ENCODE measurements around the gene WASHC4.

The WASHC4 gene

DNA sequence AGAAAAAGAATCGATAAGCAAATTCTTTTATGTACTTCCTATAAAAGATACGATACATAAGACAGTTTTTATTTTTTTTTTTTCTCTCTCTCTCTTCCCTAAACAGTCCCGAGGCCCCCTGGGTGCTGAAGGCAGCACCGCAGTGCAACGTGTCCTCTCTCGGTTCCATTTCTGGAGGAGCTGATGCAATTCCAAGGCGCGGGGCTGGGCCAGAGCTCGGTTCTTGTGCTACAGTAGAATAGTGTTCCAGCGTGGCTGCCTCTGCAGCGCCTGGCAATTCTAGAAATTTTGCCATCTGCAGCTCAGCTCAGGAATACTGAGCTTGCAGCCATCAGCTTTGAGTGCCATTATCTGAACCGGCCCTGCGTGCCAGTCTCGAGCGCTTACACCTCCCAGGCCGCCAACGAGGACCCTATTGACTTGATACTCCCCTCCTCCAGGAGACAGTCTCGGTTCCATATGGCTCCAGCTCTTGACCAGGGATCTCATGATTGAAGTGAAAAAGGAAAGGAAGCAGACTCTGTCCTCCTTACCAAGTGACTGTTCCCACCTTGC, 23.9 kb upstream of the WASHC4 start:
- peak overlapping the region; percentile 60 for H3K27ac ChIP-seq
- H2AFZ ChIP-seq (ENCODE audit: low read depth): peak overlapping the region; percentile 73
- peaks cover 6% of the 10 kb centered on the region; the same call in 1 of the 2 replicates for H3K79me2 ChIP-seq (ENCODE audit: insufficient read depth, low read depth)
- no peaks in the 10 kb centered on the region for H4K20me1 ChIP-seq (ENCODE audit: insufficient read depth)
- H3K4me2 ChIP-seq: peak overlapping the region; percentile 84
- peaks cover 12% of the 10 kb centered on the region for H3K4me1 ChIP-seq (ENCODE audit: low read depth, poor library complexity, severe bottlenecking)
- TF ChIP-seq, protein P1, sequence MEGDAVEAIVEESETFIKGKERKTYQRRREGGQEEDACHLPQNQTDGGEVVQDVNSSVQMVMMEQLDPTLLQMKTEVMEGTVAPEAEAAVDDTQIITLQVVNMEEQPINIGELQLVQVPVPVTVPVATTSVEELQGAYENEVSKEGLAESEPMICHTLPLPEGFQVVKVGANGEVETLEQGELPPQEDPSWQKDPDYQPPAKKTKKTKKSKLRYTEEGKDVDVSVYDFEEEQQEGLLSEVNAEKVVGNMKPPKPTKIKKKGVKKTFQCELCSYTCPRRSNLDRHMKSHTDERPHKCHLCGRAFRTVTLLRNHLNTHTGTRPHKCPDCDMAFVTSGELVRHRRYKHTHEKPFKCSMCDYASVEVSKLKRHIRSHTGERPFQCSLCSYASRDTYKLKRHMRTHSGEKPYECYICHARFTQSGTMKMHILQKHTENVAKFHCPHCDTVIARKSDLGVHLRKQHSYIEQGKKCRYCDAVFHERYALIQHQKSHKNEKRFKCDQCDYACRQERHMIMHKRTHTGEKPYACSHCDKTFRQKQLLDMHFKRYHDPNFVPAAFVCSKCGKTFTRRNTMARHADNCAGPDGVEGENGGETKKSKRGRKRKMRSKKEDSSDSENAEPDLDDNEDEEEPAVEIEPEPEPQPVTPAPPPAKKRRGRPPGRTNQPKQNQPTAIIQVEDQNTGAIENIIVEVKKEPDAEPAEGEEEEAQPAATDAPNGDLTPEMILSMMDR (conservative IDR thresholded peaks at IDR 0.05; ENCODE audit: low read depth, low read length): no peak
- H3K27me3 ChIP-seq (ENCODE audit: insufficient read depth, low read depth): no peaks in the 10 kb centered on the region
- H3K4me3 ChIP-seq (IDR thresholded peaks at IDR 0.05; ENCODE audit: insufficient read depth, low read depth, low read length): peak overlapping the region; percentile 34
- H3K36me3 ChIP-seq (ENCODE audit: insufficient read depth): no peaks in the 10 kb centered on the region
- peak overlapping the region; percentile 81 for H3K9ac ChIP-seq

DNA sequence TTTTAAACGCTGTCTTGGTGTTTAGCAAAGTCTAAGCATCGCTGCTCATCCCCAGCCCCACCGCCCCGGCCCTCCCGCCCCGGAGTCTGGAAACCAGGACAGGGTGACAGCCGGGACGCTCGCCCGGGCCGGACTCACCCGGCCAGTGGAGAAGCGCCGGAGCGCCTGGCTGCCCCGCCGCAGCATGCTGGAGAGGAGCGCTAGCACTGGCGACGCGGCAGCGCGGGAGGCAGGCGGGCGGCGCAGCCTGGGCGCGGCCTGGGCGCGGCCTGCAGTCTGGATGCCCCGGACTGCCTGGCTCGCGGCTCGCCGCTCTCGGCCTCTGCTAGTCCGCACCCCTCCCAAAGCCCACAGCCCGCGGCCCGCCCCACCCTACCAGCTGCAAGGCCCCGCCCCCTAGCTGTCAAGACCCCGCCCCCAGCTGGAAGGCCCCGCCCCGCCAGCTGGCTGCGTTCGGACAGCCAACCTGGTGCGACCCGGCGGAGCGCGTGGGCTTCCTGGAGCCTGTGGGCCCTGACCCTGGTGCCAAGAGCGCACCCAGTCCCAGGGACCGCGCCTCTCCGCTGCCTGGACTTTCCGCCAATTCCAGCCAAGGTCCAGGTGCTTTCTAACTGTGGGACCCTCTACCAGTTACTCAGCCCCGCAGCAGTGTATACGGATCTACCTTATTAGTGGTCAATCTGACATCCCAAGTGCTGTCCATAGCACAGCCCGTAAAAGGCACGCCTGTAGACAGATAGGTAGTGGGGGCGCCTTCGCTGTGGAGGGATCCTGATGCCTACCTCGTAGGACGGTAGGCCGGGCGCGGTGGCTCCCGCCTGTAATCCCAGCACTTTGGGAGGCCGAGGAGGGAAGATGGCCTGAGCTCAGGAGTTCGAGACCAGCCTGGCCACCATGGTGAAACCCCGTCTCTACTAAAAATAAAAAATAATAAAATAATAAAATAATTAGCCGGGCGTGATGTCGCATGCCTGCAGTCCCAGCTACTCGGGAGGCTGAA, 23.0 kb upstream of the WASHC4 start, which contains the start of gene ALDH1L2:
Gene ALDH1L2 (minus strand): TSS at position 208 of the 1,000 bp plus-strand sequence. CDS start 22 bp downstream, at position 186.
- Histone ChIP-seq H2AFZ (ENCODE audit: low read depth) (peak within 1 kb of the TSS; percentile 73), H3K4me1 (ENCODE audit: low read depth, poor library complexity, severe bottlenecking) (peaks cover 12% of the 10 kb centered on the region), H3K27me3 (ENCODE audit: insufficient read depth, low read depth) (no peaks in the 10 kb centered on the region), H3K27ac (peak within 1 kb of the TSS; percentile 60), H3K36me3 (ENCODE audit: insufficient read depth) (no peaks in the 10 kb centered on the region), H4K20me1 (ENCODE audit: insufficient read depth) (no peaks in the 10 kb centered on the region), H3K4me3 (IDR thresholded peaks at IDR 0.05; ENCODE audit: insufficient read depth, low read depth, low read length) (peak within 1 kb of the TSS; percentile 34), H3K9ac (peak within 1 kb of the TSS; percentile 81), H3K79me2 (ENCODE audit: insufficient read depth, low read depth) (peaks cover 6% of the 10 kb centered on the region; the same call in 1 of the 2 replicates), H3K4me2 (peak within 1 kb of the TSS; percentile 84)
- TF ChIP-seq, protein P1 (conservative IDR thresholded peaks at IDR 0.05; ENCODE audit: low read depth, low read length): no peak

DNA sequence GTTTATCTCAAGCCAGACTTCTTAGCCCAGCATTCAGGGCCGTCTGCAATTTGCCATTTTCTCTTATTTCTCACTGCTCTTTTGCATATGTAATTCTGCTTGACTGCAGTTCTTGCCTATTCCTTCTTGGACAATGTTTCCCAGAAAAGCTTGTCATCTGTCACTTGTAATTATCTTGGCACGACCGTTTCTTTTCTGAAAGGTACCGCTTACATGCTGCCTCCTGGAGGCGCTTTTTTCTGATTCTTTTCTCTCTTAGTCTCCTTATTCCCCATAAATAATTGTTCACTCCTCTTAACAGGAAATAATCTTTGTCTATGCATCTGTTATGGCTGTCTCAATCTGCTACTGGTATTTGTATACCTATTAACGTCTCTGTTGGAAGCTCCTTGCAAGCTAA, 22.0 kb upstream of the WASHC4 start:
- no peaks in the 10 kb centered on the region for H3K36me3 ChIP-seq (ENCODE audit: insufficient read depth)
- TF ChIP-seq, protein P1 (conservative IDR thresholded peaks at IDR 0.05; ENCODE audit: low read depth, low read length): no peak
- H3K27ac ChIP-seq: no peak overlapping the region
- H3K27me3 ChIP-seq (ENCODE audit: insufficient read depth, low read depth): no peaks in the 10 kb centered on the region
- no peaks in the 10 kb centered on the region for H4K20me1 ChIP-seq (ENCODE audit: insufficient read depth)
- H3K9ac ChIP-seq: no peak overlapping the region
- H3K79me2 ChIP-seq (ENCODE audit: insufficient read depth, low read depth): peaks cover 6% of the 10 kb centered on the region; the same call in 1 of the 2 replicates
- peaks cover 12% of the 10 kb centered on the region for H3K4me1 ChIP-seq (ENCODE audit: low read depth, poor library complexity, severe bottlenecking)
- H3K4me3 ChIP-seq (IDR thresholded peaks at IDR 0.05; ENCODE audit: insufficient read depth, low read depth, low read length): no peak overlapping the region
- H2AFZ ChIP-seq (ENCODE audit: low read depth): no peak overlapping the region
- H3K4me2 ChIP-seq: no peak overlapping the region

- Histone ChIP-seq H2AFZ (ENCODE audit: low read depth) (no peak overlapping the region), H3K27ac (no peak overlapping the region), H3K9ac (no peak overlapping the region), H3K36me3 (ENCODE audit: insufficient read depth) (no peaks in the 10 kb centered on the region), H4K20me1 (ENCODE audit: insufficient read depth) (no peaks in the 10 kb centered on the region), H3K4me3 (IDR thresholded peaks at IDR 0.05; ENCODE audit: insufficient read depth, low read depth, low read length) (no peak overlapping the region), H3K79me2 (ENCODE audit: insufficient read depth, low read depth) (no peaks in the 10 kb centered on the region), H3K27me3 (ENCODE audit: insufficient read depth, low read depth) (no peaks in the 10 kb centered on the region), H3K4me1 (ENCODE audit: low read depth, poor library complexity, severe bottlenecking) (no peaks in the 10 kb centered on the region), H3K4me2 (no peak overlapping the region)
- TF ChIP-seq, protein P1 (conservative IDR thresholded peaks at IDR 0.05; ENCODE audit: low read depth, low read length): no peak
These were observed 17.7 kb upstream of the WASHC4 start for GRCh38 chr12:105089817-105090216.
